ENCODE data around the gene BSN. TPM values are rescaled to one million over a fixed set of nuclear protein-coding genes. Genes with fewer than 3 reads are reported as not detected.

The BSN gene
- total and polyA plus RNA-seq, 11 donors, result 0.12 to 1.6 (median 0.75) TPM

DNA sequence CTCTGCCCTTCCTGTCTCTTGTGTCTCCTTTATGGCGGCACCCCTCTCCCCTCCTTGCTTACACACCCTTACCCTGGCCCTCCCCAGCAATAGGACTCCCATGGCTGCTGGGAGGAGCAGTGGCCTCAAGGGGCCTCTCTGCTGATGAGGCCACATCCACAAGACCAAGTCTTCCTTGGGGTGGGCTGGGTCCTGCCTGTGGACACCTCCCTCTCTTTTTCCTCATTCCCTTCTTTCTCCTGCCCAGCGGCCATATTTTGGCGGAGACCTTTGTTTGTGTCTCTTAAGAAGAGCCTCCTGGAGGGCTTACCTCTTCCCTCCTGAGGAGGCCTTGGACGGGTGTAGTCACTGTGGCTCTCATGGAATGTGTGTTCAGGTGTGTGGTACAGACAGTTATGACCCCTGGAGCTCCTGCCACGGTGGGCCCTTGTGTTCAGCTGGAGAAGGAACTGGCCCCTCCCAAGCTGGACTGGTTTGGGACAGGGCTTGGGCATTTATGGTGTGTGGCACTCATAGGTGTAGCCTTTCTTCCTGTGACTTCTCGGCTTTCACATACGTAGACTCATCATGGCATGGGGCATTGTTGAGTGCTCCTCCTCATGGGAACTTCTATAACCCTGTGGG, 63.2 kb downstream of the BSN start:
- H3K4me3 ChIP-seq, result no peak overlapping the region
- no peak for ATAC-seq
- H3K9me3 ChIP-seq, result peaks cover 0 to 5% (median 0%) of the 10 kb centered on the region in 12 donors
- WGBS, 4 donors, result 84 to 94% (median 93%) methylated on average over 7 of the region's 7 CpGs
- TF ChIP-seq POLR2A (IDR thresholded peaks at IDR 0.05) (no peak), CTCF (IDR thresholded peaks at IDR 0.05) (no peak)
- H3K27ac ChIP-seq, result no peak overlapping the region
- H3K27me3 ChIP-seq, result no peaks in the 10 kb centered on the region
- no peaks in the 10 kb centered on the region for H3K4me1 ChIP-seq
- intact Hi-C loops (cut with DNase I), result no loop called here
- DNase-seq, result no peak
- H3K36me3 ChIP-seq, result no peaks in the 10 kb centered on the region

DNA sequence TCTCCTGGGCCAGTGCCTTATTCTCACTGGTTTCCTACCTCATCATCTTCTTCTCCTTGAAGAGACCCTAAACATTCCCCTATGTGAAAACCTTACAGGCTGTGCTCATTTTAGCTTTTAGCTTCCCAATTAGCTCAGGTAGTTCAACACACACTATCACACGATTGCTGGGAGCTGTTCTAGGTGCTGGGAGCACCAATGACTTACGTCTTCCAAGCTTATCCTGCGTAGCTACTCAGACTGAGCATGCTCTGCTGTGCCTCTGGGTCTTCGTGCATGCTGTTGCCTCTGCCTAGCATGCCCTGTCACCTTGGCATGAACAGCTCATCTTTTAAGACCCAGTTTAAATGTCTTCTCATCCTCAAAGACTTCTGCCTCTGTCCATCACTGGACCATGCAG, 64.1 kb downstream of the BSN start:
- Histone ChIP-seq H3K27me3 (no peaks in the 10 kb centered on the region), H3K36me3 (no peaks in the 10 kb centered on the region), H3K4me3 (no peak overlapping the region), H3K4me1 (no peaks in the 10 kb centered on the region), H3K9me3 (no peaks in the 10 kb centered on the region), H3K27ac (no peak overlapping the region)
- WGBS, 4 donors, result 60 to 67% (median 63%) methylated on average over 4 of the region's 4 CpGs
- intact Hi-C loops (cut with DNase I), result no loop called here
- ATAC-seq (no peak), DNase-seq (no peak)
- no peak for TF ChIP-seq CTCF (IDR thresholded peaks at IDR 0.05)
- TF ChIP-seq POLR2A (IDR thresholded peaks at IDR 0.05), result no peak

DNA sequence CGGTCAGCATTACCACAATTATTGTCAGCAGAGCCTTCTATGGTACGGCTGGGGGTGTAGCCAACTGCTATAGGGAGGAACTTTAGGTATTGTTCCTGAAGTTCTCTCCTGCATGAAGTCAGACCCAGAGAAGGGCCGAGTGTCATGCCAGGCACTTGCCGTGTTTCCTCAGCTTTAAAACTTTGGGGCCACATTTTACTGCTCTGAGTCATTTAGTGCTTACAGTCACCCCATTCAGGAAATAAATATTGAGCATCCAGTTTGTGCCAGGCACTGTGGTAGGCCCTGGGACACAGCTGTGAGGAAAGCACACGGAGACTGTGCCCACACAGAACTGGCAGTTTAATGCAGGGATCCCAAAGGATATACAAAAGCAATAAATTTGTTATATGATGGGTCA, 65.4 kb downstream of the BSN start:
- WGBS, 4 donors, result 86 to 88% (median 87%) methylated on average over 5 of the region's 5 CpGs
- TF ChIP-seq CTCF (IDR thresholded peaks at IDR 0.05), result no peak
- no peak for TF ChIP-seq POLR2A (IDR thresholded peaks at IDR 0.05)
- no peak overlapping the region for H3K4me3 ChIP-seq
- no peaks in the 10 kb centered on the region for H3K36me3 ChIP-seq
- DNase-seq, result no peak
- ATAC-seq, result no peak
- no peaks in the 10 kb centered on the region for H3K27me3 ChIP-seq
- no peaks in the 10 kb centered on the region for H3K9me3 ChIP-seq
- intact Hi-C loops (cut with DNase I), result no loop called here
- H3K4me1 ChIP-seq, result no peaks in the 10 kb centered on the region
- H3K27ac ChIP-seq, result no peak overlapping the region

GRCh38 chr3:49620728-49621127, 66.5 kb downstream of the BSN start:
- no peaks in the 10 kb centered on the region for H3K27me3 ChIP-seq
- no peak for ATAC-seq
- H3K9me3 ChIP-seq, result no peaks in the 10 kb centered on the region
- H3K27ac ChIP-seq, result no peak overlapping the region
- H3K4me3 ChIP-seq, result no peak overlapping the region
- H3K36me3 ChIP-seq, result no peaks in the 10 kb centered on the region
- intact Hi-C loops (cut with DNase I), result no loop called here
- no peaks in the 10 kb centered on the region for H3K4me1 ChIP-seq
- no peak for TF ChIP-seq CTCF (IDR thresholded peaks at IDR 0.05)
- TF ChIP-seq POLR2A (IDR thresholded peaks at IDR 0.05), result no peak
- no peak for DNase-seq
- 92 to 95% (median 93%) methylated on average over 8 of the region's 8 CpGs for WGBS, 4 donors

Data from heart left ventricle (tissue), 16 donors.